ENCODE measurements around the gene PIGM.

PIGM gene

GRCh38 chr1:159999204-159999603, 32.6 kb downstream of the PIGM start:
- TF ChIP-seq CTCF (conservative IDR thresholded peaks at IDR 0.05; ENCODE audit: low read depth, low read length): no peak
- DNase-seq (ENCODE audit: low read depth): no peak
- no peak overlapping the region for H3K4me3 ChIP-seq (ENCODE audit: low read length)

GRCh38 chr1:159996653-159997052, 35.1 kb downstream of the PIGM start:
- peak; percentile 64 for DNase-seq (ENCODE audit: low read depth)
- no peak overlapping the region for H3K4me3 ChIP-seq (ENCODE audit: low read length)
- no peak for TF ChIP-seq CTCF (conservative IDR thresholded peaks at IDR 0.05; ENCODE audit: low read depth, low read length)

DNA sequence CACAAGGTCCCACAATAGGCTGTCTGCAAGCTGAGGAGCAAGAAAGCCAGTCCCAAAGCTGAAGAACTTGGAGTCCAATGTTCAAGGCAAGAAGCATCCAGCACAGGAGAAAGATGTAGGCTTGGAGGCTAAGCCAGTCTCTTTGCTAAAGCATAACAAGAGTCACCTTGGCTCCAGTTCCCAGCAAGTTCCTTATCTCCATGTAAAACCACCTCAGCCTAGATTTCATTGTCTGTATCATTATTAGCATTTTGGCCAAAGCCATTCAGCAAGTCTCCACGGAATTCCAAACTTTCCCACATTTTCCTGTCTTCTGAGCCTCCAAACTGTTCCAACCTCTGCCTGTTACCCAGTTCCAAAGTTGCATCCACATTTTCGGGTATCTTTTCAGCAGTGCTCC, 36.9 kb downstream of the PIGM start:
- no peak for TF ChIP-seq CTCF (conservative IDR thresholded peaks at IDR 0.05; ENCODE audit: low read depth, low read length)
- no peak overlapping the region for H3K4me3 ChIP-seq (ENCODE audit: low read length)
- no peak for DNase-seq (ENCODE audit: low read depth)

GRCh38 chr1:159993911-159994310, 37.9 kb downstream of the PIGM start:
- H3K4me3 ChIP-seq (ENCODE audit: low read length): no peak overlapping the region
- no peak for DNase-seq (ENCODE audit: low read depth)
- TF ChIP-seq CTCF (conservative IDR thresholded peaks at IDR 0.05; ENCODE audit: low read depth, low read length): no peak

- DNase-seq (ENCODE audit: low read depth): peak; percentile 73
- TF ChIP-seq CTCF (conservative IDR thresholded peaks at IDR 0.05; ENCODE audit: low read depth, low read length): no peak
- no peak overlapping the region for H3K4me3 ChIP-seq (ENCODE audit: low read length)
These were observed 39.6 kb downstream of the PIGM start for GRCh38 chr1:159992161-159992560.

GRCh38 chr1:159991513-159991912, 40.3 kb downstream of the PIGM start:
- no peak for DNase-seq (ENCODE audit: low read depth)
- no peak for TF ChIP-seq CTCF (conservative IDR thresholded peaks at IDR 0.05; ENCODE audit: low read depth, low read length)
- H3K4me3 ChIP-seq (ENCODE audit: low read length): no peak overlapping the region

DNA sequence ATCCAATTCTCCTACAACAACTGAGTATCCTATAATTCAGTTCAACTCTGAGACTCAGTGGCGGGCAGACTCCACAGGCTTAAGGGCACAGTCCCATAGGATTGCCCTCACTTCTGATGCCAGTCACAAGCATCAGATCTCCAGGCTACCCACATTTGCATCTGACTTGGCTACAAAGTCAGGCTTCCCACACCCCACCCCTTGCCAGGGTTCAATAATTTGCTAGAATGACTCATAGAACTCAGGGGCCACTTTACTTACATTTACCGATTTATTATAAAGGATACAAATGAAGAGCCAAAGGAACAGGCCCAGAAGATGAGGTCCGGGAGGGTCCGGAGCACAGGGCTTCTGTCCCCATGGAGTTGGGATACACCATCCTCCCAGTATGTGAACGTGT, 41.8 kb downstream of the PIGM start:
- H3K4me3 ChIP-seq (ENCODE audit: low read length): no peak overlapping the region
- no peak for DNase-seq (ENCODE audit: low read depth)
- no peak for TF ChIP-seq CTCF (conservative IDR thresholded peaks at IDR 0.05; ENCODE audit: low read depth, low read length)

Data from retinal pigment epithelial cell (primary cell).